Lower leg skin (tissue), 4 donors: Measurements from ENCODE around the gene WDR33. TPM values are rescaled to one million over a fixed set of nuclear protein-coding genes. Genes with fewer than 3 reads are reported as not detected.
"Not testable (repeated sequence)": the region's sequence is repeated elsewhere in the genome, so short reads cannot be mapped to it uniquely, and the experiment has no call there.

Experiments used
- DNase-seq, 2 donors: peaks; one replicate each; pipeline ENCODE4 v3.0.0-alpha.2; 2019; ENCODE audit warnings: low spot score in 2 of 2
- H3K4me3 ChIP-seq: fragments of 200-600 bp; sonication (generic); 2 replicates; pipeline ENCODE4 v1.5.1; 2017; ENCODE audit warnings: mild to moderate bottlenecking, low read depth; ENCODE audit not compliant: poor library complexity, severe bottlenecking
- CTCF ChIP-seq, 3 donors: fragments of 450-650 bp; IDR thresholded peaks; one replicate each; pipeline ENCODE4 v1.5.1; 2016; ENCODE audit warnings: antibody characterized with exemption in 3 of 3, mild to moderate bottlenecking in 3 of 3, moderate library complexity in 2 of 3
- POLR2A ChIP-seq, 2 donors: fragments of 450-650 bp; IDR thresholded peaks; one replicate each; pipeline ENCODE4 v1.6.1; 2016 to 2017; ENCODE audit warnings: antibody characterized with exemption in 2 of 2, mild to moderate bottlenecking in 1 of 2, moderate library complexity in 1 of 2
- WGBS, 2 donors: methylation state at CpG; one replicate each; pipeline ENCODE4 v1.1.5; 2018; 5-methylcytosine and 5-hydroxymethylcytosine counted together
- intact Hi-C: fragments of 100-400 bp; cut with DNase I; formaldehyde crosslinking; loops from one replicate; pipeline ENCODE4 v1.15.0; 2023; ENCODE audit warnings: low total_unique reads
- total RNA-seq, 4 donors: library from RNA; depleted of rRNA; stranded (reverse); fragments of >200 nt; gene quantifications; one replicate each; pipeline ENCODE4 v1.1.0, GENCODE V29; 2016

Gene WDR33
- total RNA-seq, 4 donors from 2014 or later = 31.6 to 44.8 (median 32.5) TPM

GRCh38 chr2:127805491-127805890 is 5.5 kb downstream of the WDR33 start:
- no peak overlapping the region for H3K4me3 ChIP-seq
- 84 to 89% methylated on average over 6 of the region's 6 CpGs for WGBS, 2 donors
- intact Hi-C loops = no loop called here
- DNase-seq = peak in 1 of 2 donors; percentile 43
- TF ChIP-seq CTCF (IDR thresholded peaks at IDR 0.05) (no peak), POLR2A (IDR thresholded peaks at IDR 0.05) (no peak)

GRCh38 chr2:127799926-127800325 is 11.0 kb downstream of the WDR33 start:
- intact Hi-C loops = no loop called here
- TF ChIP-seq CTCF (IDR thresholded peaks at IDR 0.05) (no peak), POLR2A (IDR thresholded peaks at IDR 0.05) (no peak)
- H3K4me3 ChIP-seq = no peak overlapping the region
- WGBS, 2 donors = 91 to 97% methylated on average over 3 of the region's 3 CpGs
- no peak for DNase-seq

GRCh38 chr2:127796389-127796788 is 14.6 kb downstream of the WDR33 start:
- no peak for TF ChIP-seq CTCF (IDR thresholded peaks at IDR 0.05)
- no peak for TF ChIP-seq POLR2A (IDR thresholded peaks at IDR 0.05)
- 92 to 96% methylated on average over 2 of the region's 2 CpGs for WGBS, 2 donors
- intact Hi-C loops = no loop called here
- no peak overlapping the region for H3K4me3 ChIP-seq
- DNase-seq = no peak

- intact Hi-C loops, H3K4me3 ChIP-seq: not testable (repeated sequence)
- 91 to 94% methylated on average over 6 of the region's 6 CpGs for WGBS, 2 donors
- peak in 1 of 2 donors; percentile 21 for DNase-seq
These were observed 16.1 kb downstream of the WDR33 start for GRCh38 chr2:127794901-127795300.

- no peak for DNase-seq
- 83 to 91% methylated on average over 4 of the region's 4 CpGs for WGBS, 2 donors
- TF ChIP-seq CTCF (IDR thresholded peaks at IDR 0.05) (no peak), POLR2A (IDR thresholded peaks at IDR 0.05) (no peak)
- H3K4me3 ChIP-seq = no peak overlapping the region
- intact Hi-C loops = no loop called here
These were observed 18.2 kb downstream of the WDR33 start for GRCh38 chr2:127792805-127793204.

GRCh38 chr2:127790694-127791529 is 20.1 kb downstream of the WDR33 start:
- TF ChIP-seq POLR2A (IDR thresholded peaks at IDR 0.05) (no peak), CTCF (IDR thresholded peaks at IDR 0.05) (no peak)
- H3K4me3 ChIP-seq = no peak overlapping the region
- 84 to 89% methylated on average over 8 of the region's 8 CpGs for WGBS, 2 donors
- intact Hi-C loops = no loop called here
- DNase-seq = peak in 1 of 2 donors; percentile 29
